Neural cell (in vitro differentiated cells): ENCODE data around the gene PAFAH1B1.

Source experiments
- EZH2 ChIP-seq: fragments of 200-600, 300-800 bp; shearing (Covaris generic), sonication (generic); IDR thresholded peaks from 2 replicates; pipeline ENCODE4 v1.6.1; 2014; ENCODE audit warnings: antibody characterized with exemption, low read length, borderline replicate concordance, mild to moderate bottlenecking; ENCODE audit not compliant: insufficient read depth, poor library complexity, severe bottlenecking
- POLR2AphosphoS5 ChIP-seq: IDR thresholded peaks from 2 replicates; pipeline ENCODE4 v1.6.1; 2012
- SMC3 ChIP-seq: fragments of 450-650 bp; conservative IDR thresholded peaks from 2 replicates; pipeline ENCODE4 v1.6.1; 2014; ENCODE audit warnings: antibody characterized with exemption, mild to moderate bottlenecking, moderate library complexity; ENCODE audit not compliant: poor library complexity
- TF ChIP-seq, protein P1 (sequence below): fragments of 450-650 bp; IDR thresholded peaks from 2 replicates; pipeline ENCODE4 v1.5.1; 2014; ENCODE audit warnings: antibody characterized with exemption, mild to moderate bottlenecking, moderate library complexity; ENCODE audit not compliant: poor library complexity, severe bottlenecking
- TF ChIP-seq, protein P2 (sequence below): IDR thresholded peaks from 2 replicates; pipeline ENCODE4 v1.6.1; 2012; ENCODE audit warnings: borderline replicate concordance

DNA sequence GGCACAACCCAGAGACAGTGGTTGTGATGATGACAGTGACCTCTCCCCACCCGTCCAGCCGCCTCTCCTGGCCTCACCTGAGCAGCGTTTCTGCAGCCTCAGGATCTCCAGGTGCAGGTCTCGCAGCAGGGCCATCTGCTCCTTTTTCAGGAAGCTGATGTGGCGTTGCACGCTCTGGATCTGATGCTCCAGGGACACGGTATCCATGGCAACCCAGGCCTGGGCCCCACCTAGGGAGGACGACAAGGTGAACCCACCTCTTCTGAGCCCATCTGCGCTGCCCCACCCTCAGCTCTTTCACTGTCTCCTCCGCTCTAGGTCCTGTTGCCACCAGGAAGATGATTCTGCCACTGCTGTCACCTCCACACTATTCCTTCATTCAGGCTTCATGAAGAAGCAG is 141.5 kb downstream of the PAFAH1B1 start:
- no peak for TF ChIP-seq SMC3
- TF ChIP-seq, protein P1, sequence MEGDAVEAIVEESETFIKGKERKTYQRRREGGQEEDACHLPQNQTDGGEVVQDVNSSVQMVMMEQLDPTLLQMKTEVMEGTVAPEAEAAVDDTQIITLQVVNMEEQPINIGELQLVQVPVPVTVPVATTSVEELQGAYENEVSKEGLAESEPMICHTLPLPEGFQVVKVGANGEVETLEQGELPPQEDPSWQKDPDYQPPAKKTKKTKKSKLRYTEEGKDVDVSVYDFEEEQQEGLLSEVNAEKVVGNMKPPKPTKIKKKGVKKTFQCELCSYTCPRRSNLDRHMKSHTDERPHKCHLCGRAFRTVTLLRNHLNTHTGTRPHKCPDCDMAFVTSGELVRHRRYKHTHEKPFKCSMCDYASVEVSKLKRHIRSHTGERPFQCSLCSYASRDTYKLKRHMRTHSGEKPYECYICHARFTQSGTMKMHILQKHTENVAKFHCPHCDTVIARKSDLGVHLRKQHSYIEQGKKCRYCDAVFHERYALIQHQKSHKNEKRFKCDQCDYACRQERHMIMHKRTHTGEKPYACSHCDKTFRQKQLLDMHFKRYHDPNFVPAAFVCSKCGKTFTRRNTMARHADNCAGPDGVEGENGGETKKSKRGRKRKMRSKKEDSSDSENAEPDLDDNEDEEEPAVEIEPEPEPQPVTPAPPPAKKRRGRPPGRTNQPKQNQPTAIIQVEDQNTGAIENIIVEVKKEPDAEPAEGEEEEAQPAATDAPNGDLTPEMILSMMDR: no peak
- no peak for TF ChIP-seq POLR2AphosphoS5
- no peak for TF ChIP-seq EZH2
- TF ChIP-seq, protein P2, sequence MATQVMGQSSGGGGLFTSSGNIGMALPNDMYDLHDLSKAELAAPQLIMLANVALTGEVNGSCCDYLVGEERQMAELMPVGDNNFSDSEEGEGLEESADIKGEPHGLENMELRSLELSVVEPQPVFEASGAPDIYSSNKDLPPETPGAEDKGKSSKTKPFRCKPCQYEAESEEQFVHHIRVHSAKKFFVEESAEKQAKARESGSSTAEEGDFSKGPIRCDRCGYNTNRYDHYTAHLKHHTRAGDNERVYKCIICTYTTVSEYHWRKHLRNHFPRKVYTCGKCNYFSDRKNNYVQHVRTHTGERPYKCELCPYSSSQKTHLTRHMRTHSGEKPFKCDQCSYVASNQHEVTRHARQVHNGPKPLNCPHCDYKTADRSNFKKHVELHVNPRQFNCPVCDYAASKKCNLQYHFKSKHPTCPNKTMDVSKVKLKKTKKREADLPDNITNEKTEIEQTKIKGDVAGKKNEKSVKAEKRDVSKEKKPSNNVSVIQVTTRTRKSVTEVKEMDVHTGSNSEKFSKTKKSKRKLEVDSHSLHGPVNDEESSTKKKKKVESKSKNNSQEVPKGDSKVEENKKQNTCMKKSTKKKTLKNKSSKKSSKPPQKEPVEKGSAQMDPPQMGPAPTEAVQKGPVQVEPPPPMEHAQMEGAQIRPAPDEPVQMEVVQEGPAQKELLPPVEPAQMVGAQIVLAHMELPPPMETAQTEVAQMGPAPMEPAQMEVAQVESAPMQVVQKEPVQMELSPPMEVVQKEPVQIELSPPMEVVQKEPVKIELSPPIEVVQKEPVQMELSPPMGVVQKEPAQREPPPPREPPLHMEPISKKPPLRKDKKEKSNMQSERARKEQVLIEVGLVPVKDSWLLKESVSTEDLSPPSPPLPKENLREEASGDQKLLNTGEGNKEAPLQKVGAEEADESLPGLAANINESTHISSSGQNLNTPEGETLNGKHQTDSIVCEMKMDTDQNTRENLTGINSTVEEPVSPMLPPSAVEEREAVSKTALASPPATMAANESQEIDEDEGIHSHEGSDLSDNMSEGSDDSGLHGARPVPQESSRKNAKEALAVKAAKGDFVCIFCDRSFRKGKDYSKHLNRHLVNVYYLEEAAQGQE: no peak
